Epithelial cell of esophagus (primary cell): Measurements from ENCODE around the gene DSCAML1.

Experiments
- DNase-seq: peaks from one replicate; pipeline ENCODE4 v3.0.0; 2010; ENCODE audit warnings: low read depth
- H3K4me3 ChIP-seq: 2 replicates; pipeline ENCODE4 v1.5.1; 2011; ENCODE audit warnings: mild to moderate bottlenecking, low read length, control low read depth
- TF ChIP-seq, protein P1 (sequence below): IDR thresholded peaks from 2 replicates; pipeline ENCODE4 v1.5.1; 2011; ENCODE audit warnings: low read depth, mild to moderate bottlenecking, low read length, control low read depth, inconsistent platforms; ENCODE audit not compliant: insufficient read depth; ENCODE audit errors: missing control alignments

DSCAML1 gene

DNA sequence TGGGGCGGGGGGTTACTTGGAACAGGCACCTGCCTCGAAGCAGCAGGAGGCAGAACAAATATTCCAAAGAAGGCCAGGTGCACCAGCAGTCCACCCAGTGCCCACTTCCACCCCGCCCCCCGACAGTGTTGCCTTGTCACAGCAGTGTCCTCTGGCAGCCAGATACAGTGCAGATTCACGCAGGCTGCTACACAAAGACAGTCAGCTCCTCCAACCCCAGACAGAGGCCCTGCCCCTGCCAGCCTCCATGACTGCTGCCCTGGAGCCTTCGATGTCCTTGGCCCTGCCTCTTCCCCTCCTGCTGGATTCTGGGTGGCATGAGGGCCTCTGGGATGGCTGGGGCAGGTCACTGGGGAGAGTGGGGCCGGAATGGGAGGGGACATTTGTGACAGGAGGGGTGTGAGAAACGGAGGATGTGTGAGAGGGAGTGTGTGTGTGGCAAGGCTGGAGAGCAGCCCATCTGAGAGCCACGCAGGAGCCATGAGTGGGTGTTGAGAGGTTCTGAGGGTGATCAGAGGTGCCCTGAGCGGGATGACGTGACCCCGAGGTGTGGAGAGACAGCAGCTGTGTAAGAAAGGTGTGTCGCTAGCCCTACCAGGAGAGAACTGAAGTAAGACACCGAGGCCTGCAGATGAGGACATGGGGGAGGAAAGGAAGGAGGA lies 295.6 kb downstream of the DSCAML1 start:
- no peak overlapping the region for H3K4me3 ChIP-seq
- TF ChIP-seq, protein P1, sequence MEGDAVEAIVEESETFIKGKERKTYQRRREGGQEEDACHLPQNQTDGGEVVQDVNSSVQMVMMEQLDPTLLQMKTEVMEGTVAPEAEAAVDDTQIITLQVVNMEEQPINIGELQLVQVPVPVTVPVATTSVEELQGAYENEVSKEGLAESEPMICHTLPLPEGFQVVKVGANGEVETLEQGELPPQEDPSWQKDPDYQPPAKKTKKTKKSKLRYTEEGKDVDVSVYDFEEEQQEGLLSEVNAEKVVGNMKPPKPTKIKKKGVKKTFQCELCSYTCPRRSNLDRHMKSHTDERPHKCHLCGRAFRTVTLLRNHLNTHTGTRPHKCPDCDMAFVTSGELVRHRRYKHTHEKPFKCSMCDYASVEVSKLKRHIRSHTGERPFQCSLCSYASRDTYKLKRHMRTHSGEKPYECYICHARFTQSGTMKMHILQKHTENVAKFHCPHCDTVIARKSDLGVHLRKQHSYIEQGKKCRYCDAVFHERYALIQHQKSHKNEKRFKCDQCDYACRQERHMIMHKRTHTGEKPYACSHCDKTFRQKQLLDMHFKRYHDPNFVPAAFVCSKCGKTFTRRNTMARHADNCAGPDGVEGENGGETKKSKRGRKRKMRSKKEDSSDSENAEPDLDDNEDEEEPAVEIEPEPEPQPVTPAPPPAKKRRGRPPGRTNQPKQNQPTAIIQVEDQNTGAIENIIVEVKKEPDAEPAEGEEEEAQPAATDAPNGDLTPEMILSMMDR: no peak
- DNase-seq: no peak

DNA sequence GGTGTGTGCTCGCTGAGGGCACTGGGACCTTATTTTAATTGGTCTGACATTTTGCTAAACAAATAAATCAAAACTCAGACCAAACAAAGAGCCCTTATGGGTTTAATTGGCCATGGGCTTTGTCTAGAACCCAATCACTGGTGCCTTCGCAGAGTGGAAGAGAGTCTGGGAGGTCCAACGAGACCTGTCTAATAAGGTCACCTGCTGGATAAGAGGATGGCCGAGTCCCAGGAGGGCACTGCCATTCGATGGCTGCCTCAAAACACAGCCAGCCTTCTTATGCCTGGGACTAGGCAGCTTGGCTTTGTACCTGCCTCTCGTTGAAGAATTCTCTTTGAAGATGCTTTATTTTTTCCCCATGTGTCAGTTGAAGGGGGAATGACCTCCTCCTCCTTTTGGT lies 298.2 kb downstream of the DSCAML1 start:
- no peak overlapping the region for H3K4me3 ChIP-seq
- DNase-seq: no peak
- TF ChIP-seq, protein P1: no peak

DNA sequence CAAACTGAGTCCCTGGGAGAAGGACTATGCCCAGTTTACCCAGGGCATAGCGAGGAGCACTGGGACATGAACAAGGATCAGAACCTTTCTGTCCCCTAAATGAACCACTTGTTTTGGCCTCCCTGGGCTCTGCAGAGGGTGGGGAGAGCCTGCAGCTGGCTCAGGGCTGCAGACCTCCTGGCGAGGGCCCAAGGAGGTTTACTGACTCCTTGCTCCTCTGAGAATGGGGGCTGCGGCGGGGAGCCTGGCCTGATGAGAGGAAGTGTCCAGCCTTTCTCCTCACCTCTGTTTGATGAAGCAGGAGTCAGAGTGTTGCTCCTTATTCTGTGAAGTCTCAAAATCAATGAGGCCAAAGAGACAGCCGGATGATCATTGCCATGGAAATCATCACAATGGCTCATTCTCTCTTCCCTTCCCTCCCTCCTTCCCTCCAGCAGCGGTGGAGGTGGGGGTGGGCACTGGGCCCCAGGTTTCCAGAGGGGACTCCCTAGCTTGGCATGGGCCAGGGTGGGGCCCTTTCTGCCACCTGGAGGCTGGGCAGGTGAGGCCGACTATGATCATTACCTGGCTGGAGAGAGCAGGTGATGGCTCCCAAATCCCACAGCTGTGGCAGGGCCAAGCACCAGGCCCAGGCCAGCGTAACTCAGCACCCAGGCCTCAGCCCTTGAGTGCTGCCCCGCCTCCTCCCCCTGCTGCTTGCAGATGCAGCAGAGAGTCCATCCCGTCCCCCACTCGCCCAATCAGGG lies 299.6 kb downstream of the DSCAML1 start:
- TF ChIP-seq, protein P1: no peak
- no peak for DNase-seq
- H3K4me3 ChIP-seq: no peak overlapping the region

DNA sequence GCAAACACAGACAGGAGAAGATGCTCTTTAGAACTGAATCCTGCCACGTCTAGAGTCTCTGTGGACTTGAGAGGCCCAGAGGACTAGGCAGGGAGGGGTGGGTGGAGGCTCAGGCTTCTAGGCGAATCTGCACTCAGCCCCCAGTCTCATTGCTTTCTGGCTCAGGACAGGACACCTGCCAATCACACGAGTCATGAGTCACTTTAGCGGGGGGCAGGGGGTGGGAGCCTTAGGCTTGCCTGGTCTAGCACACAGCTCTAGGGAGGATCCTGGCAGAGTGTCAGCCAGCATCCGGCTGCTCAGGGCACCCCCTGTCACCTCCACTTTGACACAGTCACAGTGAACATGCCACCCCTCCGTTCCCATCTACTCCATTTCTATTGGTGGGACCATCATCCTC lies 301.7 kb downstream of the DSCAML1 start:
- TF ChIP-seq, protein P1: no peak
- H3K4me3 ChIP-seq: no peak overlapping the region
- DNase-seq: no peak

DNA sequence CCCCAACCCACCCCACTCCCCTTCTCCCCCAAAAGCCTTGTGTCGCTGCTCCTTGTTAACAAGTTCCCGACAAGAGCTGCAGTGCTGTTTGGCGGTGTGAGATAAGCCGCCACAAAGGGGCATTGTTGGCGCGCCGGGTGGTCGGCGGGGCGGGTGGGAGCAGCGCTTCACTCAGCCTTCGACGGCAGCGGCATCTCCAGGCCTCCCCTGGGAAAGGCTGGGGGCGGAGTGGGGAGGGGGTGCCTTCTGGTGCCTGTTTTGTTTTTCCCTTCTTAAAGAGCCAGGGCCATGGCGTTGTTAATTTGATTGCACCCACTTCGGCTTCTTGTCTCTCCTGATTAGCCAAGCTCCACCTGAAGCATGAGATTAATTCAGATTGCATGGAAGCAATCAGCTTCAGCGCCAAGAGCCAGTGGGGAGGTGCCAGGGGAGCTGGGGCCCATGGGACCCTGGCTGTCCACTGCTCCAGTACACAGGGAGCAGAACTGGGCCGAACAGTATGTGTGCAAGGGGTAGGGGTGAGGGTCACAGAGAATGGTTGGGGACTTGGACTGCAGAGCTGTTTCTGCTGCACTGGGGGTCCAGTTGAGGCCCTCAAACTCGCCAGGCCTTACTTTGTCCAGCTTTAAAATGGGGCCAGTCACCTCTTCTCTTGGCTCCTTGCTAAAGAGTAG lies 304.3 kb downstream of the DSCAML1 start:
- TF ChIP-seq, protein P1: no peak
- no peak overlapping the region for H3K4me3 ChIP-seq
- no peak for DNase-seq

DNA sequence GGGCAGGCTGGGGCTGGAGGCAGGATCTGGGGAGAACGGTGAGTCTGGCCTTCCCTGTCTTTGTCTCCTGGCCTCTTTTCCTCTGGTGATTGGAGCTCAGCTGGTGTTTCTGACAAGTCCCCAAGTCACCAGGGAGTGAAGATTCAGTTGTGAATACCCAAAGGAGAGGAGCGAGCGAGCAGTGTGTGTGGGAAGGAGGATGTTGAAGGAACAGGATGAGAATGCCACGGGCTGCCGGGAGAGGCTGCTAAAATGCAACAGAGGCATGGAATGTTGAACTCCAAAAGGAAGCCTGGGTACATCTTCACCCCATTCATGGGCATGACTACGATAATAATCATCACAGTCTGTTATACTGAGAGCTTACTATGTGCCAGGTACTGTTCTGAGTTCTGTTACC lies 306.1 kb downstream of the DSCAML1 start:
- H3K4me3 ChIP-seq: no peak overlapping the region
- TF ChIP-seq, protein P1: no peak
- DNase-seq: no peak
